Adrenal gland (tissue), 5 donors: ENCODE results near the gene UBQLN4.

Experiments
- POLR2A ChIP-seq, 2 donors: fragments of 450-650 bp; IDR thresholded peaks; one replicate each; pipeline ENCODE4 v1.6.1; 2017; ENCODE audit warnings: antibody characterized with exemption in 2 of 2, mild to moderate bottlenecking in 2 of 2, moderate library complexity in 1 of 2
- TF ChIP-seq, protein P1 (sequence below), 6 experiments: fragments of 450-650 bp in 4 of 6; fragments of 200-600 bp in 2 of 6; sonication (generic) in 1 of 6; IDR thresholded peaks; 1 replicate in 5 of 6; 2 replicates in 1 of 6; pipeline versions ENCODE4 v1.5.1 to v1.8.0; 2016 to 2021; ENCODE audit warnings: antibody characterized with exemption in 6 of 6, mild to moderate bottlenecking in 2 of 6, moderate library complexity in 1 of 6
- donor health status: DM: no; HTN: no; CAD: no.

DNA sequence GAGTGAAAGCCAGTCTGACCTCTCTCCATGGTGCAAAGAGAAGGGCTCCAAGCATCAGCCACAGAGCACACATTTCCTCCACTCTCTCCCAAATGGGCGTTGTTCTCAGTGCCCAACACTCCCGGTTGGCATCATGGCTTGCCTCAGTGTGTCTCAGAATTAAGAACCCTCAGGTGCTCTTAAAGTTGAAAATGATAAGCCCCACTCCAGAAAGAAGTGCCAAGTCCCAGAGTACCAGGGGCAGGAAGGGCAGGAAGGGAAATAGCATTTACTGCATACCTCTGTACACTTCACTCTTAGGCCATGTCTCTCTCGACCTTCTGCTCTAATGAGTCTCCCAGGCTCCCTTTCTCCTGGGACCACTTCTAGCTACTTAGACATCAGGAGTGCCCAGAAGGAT is 60.0 kb downstream of the UBQLN4 start:
- no peak for TF ChIP-seq POLR2A (IDR thresholded peaks at IDR 0.05)
- TF ChIP-seq, protein P1, sequence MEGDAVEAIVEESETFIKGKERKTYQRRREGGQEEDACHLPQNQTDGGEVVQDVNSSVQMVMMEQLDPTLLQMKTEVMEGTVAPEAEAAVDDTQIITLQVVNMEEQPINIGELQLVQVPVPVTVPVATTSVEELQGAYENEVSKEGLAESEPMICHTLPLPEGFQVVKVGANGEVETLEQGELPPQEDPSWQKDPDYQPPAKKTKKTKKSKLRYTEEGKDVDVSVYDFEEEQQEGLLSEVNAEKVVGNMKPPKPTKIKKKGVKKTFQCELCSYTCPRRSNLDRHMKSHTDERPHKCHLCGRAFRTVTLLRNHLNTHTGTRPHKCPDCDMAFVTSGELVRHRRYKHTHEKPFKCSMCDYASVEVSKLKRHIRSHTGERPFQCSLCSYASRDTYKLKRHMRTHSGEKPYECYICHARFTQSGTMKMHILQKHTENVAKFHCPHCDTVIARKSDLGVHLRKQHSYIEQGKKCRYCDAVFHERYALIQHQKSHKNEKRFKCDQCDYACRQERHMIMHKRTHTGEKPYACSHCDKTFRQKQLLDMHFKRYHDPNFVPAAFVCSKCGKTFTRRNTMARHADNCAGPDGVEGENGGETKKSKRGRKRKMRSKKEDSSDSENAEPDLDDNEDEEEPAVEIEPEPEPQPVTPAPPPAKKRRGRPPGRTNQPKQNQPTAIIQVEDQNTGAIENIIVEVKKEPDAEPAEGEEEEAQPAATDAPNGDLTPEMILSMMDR (IDR thresholded peaks at IDR 0.05), result no peak
